ENCODE data around the gene LPO. TPM values are rescaled to one million over a fixed set of nuclear protein-coding genes. Genes with fewer than 3 reads are reported as not detected.

The LPO gene
- total RNA-seq, 2 donors from 2014 or later: not detected

DNA sequence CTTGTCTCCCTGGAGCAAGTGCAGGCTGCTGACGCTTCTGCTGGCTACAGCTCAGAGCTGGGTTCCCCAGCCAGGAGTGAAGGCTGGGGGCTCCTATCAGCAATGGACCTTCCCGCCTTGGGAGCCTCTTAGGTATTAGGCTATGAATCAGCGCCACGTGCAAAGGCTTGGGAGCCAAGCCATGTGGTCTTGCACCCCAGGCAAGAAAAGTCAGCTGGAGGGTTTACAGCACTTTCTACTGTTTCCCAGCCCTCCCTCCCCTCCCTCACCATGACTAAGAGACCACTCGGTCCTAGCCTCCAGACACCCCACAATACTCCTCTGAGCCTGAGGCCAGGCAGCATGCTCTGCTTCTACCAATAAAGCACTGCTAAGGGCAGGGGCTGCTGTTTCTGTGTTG, 33.6 kb upstream of the LPO start:
- DNase-seq (ENCODE audit: low spot score): no peak
- H3K9me3 ChIP-seq: no peaks in the 10 kb centered on the region
- H3K4me1 ChIP-seq (replicated peaks): no peaks in the 10 kb centered on the region
- H3K27me3 ChIP-seq (replicated peaks; ENCODE audit: insufficient read depth): no peaks in the 10 kb centered on the region
- H3K36me3 ChIP-seq: no peaks in the 10 kb centered on the region
- intact Hi-C loops (cut with DNase I): no loop called here
- TF ChIP-seq CTCF (IDR thresholded peaks at IDR 0.05) (no peak), POLR2AphosphoS5 (IDR thresholded peaks at IDR 0.05) (no peak), POLR2A (IDR thresholded peaks at IDR 0.05) (no peak)
- no peak overlapping the region for H3K4me3 ChIP-seq
- H3K27ac ChIP-seq: no peak overlapping the region
- 91% methylated on average over 5 of the region's 5 CpGs for WGBS

- Histone ChIP-seq H3K4me3 (no peak overlapping the region), H3K27me3 (replicated peaks; ENCODE audit: insufficient read depth) (no peaks in the 10 kb centered on the region), H3K27ac (no peak overlapping the region), H3K36me3 (no peaks in the 10 kb centered on the region), H3K4me1 (replicated peaks) (no peaks in the 10 kb centered on the region), H3K9me3 (no peaks in the 10 kb centered on the region)
- intact Hi-C loops (cut with DNase I): no loop called here
- DNase-seq (ENCODE audit: low spot score): no peak
- TF ChIP-seq CTCF (IDR thresholded peaks at IDR 0.05): no peak
- TF ChIP-seq POLR2AphosphoS5 (IDR thresholded peaks at IDR 0.05): no peak
- TF ChIP-seq POLR2A (IDR thresholded peaks at IDR 0.05): no peak
- 95% methylated on average over 11 of the region's 11 CpGs for WGBS
Observed at GRCh38 chr17:58205936-58206335, 32.4 kb upstream of the LPO start.

DNA sequence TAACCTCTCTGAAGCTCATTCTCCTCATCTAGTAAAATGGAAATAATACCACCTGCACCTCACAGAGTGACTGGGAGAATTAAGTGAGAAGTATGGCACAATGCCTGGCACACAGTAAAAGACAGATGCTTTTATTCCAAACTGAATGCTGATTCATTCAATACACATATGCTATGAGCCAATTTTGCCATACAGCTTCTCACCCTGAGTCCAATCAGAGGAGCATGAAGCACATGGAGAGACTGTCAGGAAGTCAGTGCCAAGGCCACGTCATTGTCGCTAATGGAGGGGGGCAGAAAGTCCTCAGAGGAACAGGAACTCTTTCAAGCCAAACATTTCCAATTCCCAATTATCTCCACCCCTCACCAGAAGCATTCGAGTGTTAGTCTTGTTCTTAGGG, 30.9 kb upstream of the LPO start:
- Histone ChIP-seq H3K27me3 (replicated peaks; ENCODE audit: insufficient read depth) (no peaks in the 10 kb centered on the region), H3K4me3 (no peak overlapping the region), H3K36me3 (no peaks in the 10 kb centered on the region), H3K4me1 (replicated peaks) (no peaks in the 10 kb centered on the region), H3K9me3 (no peaks in the 10 kb centered on the region), H3K27ac (no peak overlapping the region)
- WGBS: 92% methylated on average over 3 of the region's 3 CpGs
- no peak for DNase-seq (ENCODE audit: low spot score)
- intact Hi-C loops (cut with DNase I): no loop called here
- TF ChIP-seq POLR2AphosphoS5 (IDR thresholded peaks at IDR 0.05): no peak
- no peak for TF ChIP-seq POLR2A (IDR thresholded peaks at IDR 0.05)

- WGBS: 93% methylated on average over 5 of the region's 5 CpGs
- no peaks in the 10 kb centered on the region for H3K36me3 ChIP-seq
- H3K9me3 ChIP-seq: no peaks in the 10 kb centered on the region
- H3K27me3 ChIP-seq (replicated peaks; ENCODE audit: insufficient read depth): no peaks in the 10 kb centered on the region
- TF ChIP-seq POLR2AphosphoS5 (IDR thresholded peaks at IDR 0.05) (no peak), POLR2A (IDR thresholded peaks at IDR 0.05) (no peak), CTCF (IDR thresholded peaks at IDR 0.05) (no peak)
- H3K27ac ChIP-seq: no peak overlapping the region
- H3K4me1 ChIP-seq (replicated peaks): no peaks in the 10 kb centered on the region
- intact Hi-C loops (cut with DNase I): no loop called here
- H3K4me3 ChIP-seq: no peak overlapping the region
- DNase-seq (ENCODE audit: low spot score): no peak
Observed at GRCh38 chr17:58208344-58208743, 30.0 kb upstream of the LPO start.

- no peaks in the 10 kb centered on the region for H3K4me1 ChIP-seq (replicated peaks)
- H3K27ac ChIP-seq: no peak overlapping the region
- no peaks in the 10 kb centered on the region for H3K9me3 ChIP-seq
- no peaks in the 10 kb centered on the region for H3K36me3 ChIP-seq
- intact Hi-C loops (cut with DNase I): no loop called here
- 79% methylated on average over 5 of the region's 5 CpGs for WGBS
- TF ChIP-seq POLR2AphosphoS5 (IDR thresholded peaks at IDR 0.05): no peak
- no peak for TF ChIP-seq CTCF (IDR thresholded peaks at IDR 0.05)
- no peak for TF ChIP-seq POLR2A (IDR thresholded peaks at IDR 0.05)
- no peak for DNase-seq (ENCODE audit: low spot score)
- H3K27me3 ChIP-seq (replicated peaks; ENCODE audit: insufficient read depth): no peaks in the 10 kb centered on the region
- H3K4me3 ChIP-seq: no peak overlapping the region
Observed at GRCh38 chr17:58210922-58211321, 27.5 kb upstream of the LPO start.
